ENCODE data around the gene TPD52L2.
"Not testable (repeated sequence)": the region's sequence is repeated elsewhere in the genome, so short reads cannot be mapped to it uniquely, and the experiment has no call there.

TPD52L2 gene

GRCh38 chr20:63855363-63856097 lies 9.5 kb upstream of the TPD52L2 start:
- DNase-seq, result no peak

DNA sequence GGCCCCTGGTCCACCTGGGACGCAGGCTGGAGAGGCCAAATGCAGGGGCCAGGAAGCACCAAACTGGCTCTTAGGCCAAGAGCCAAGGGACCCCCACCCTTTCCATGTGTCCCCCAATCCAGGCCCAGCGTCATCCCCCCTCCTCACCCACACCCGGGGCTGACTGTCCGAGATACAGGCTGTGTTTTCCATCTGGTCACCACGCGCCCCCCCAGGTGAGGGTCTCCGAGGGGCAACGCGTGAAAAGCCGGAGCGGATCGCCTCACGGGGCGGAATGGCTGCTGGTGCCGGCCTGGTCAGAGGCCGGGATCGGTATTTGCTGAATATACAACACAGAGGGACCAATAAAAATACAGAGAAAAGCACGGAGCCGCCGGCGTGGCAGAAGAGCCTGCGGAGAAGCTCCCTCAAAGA lies 9.0 kb upstream of the TPD52L2 start:
- no peak for DNase-seq

DNA sequence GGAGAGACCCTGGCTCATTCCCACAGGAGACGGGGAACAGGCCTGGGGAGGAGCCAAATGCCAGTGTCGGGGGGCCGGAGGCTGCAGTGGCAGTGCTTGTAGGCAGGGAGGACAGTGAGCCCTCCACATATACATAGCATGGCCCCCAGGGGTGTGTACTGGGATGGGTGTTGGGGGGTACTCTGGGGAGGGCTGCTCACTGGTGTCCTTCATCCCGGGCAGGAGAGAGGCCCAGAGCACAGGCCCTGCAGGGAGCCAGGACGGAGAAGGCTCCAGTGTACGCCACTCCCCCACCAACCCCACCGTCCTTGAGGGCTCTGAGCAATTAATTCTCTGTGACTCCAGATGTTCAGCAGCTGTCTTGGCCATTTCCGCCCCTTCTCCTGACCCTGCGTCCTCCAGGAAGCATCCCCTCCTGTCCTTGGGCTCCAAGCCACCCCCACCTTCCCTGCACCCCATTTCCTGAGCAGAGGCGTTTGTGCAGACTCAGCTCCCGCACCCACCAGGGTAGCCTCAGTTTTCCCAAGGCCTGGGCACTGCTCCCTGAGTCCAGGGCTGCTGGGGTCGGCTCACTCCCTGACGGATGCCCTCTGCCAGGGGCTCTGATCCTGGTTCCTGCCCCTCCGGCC lies 7.2 kb upstream of the TPD52L2 start:
- DNase-seq, result no peak

- DNase-seq, result no peak
Observed at GRCh38 chr20:63858393-63859165, 6.5 kb upstream of the TPD52L2 start.

DNA sequence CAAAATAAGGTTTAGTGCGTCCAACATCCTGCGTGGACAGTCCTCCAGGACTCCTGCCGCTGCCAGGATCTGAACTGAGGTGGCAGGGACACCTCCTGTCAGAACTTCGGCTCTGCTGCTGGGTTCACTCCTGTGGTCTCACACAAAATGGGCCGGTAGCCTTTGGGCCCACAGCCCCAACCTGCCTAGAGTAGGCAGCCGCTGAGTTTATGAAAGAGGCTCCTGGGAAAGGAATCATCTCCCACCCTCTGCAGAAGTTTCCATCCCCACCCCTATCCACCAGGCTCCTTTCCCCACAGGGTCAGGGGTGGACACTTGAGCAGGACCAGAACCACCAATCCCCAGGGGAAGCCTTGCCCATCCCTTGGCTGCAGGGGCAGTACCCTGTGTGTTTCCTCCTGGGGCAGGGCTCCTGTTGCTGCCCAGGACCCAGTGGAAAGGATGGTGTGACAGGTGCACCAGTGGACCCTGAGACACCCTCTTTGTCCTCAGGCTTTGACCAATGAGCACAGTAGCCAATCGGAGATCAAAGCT lies 5.8 kb upstream of the TPD52L2 start:
- DNase-seq, result no peak

GRCh38 chr20:63860325-63861051 lies 4.6 kb upstream of the TPD52L2 start:
- DNase-seq, result peak in 6 of 56 donors; percentile 10 to 44 (median 22)

- DNase-seq, result no peak
Observed at GRCh38 chr20:63861365-63861934, 3.6 kb upstream of the TPD52L2 start, which contains the start of gene ABHD16B. Gene ABHD16B, plus strand, starts transcription at chr20:63861498. Its CDS starts 43 bp downstream, at chr20:63861541.

DNA sequence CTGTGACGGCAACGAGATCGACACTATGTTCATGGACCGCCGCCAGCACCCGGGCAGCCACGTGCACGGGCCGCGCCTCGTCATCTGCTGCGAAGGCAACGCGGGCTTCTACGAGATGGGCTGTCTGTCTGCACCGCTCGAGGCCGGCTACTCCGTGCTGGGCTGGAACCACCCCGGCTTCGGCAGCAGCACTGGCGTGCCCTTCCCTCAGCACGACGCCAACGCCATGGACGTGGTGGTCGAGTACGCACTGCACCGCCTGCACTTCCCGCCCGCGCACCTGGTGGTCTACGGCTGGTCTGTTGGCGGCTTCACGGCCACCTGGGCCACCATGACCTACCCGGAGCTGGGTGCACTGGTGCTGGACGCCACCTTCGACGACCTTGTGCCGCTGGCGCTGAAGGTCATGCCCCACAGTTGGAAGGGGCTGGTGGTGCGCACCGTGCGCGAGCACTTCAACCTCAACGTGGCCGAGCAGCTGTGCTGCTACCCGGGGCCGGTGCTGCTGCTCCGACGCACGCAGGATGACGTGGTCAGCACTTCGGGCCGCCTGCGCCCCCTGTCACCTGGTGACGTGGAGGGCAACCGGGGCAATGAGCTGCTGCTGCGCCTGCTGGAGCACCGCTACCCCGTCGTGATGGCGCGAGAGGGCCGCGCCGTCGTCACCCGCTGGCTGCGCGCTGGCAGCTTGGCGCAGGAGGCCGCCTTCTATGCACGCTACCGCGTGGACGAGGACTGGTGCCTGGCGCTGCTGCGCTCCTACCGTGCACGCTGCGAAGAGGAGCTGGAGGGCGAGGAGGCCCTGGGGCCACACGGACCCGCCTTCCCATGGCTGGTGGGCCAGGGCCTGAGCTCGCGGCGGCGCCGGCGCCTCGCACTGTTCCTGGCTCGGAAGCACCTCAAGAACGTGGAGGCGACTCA lies 2.8 kb upstream of the TPD52L2 start:
- no peak for DNase-seq

- DNase-seq, result no peak
Observed at GRCh38 chr20:63863021-63863797, 1.9 kb upstream of the TPD52L2 start.

- peak in 46 of 56 donors; percentile 5 to 78 (median 44) for DNase-seq
Observed at GRCh38 chr20:63863798-63864544, 1.1 kb upstream of the TPD52L2 start.

GRCh38 chr20:63864545-63864977 lies 509 bp upstream of the TPD52L2 start:
- no peak for DNase-seq

DNA sequence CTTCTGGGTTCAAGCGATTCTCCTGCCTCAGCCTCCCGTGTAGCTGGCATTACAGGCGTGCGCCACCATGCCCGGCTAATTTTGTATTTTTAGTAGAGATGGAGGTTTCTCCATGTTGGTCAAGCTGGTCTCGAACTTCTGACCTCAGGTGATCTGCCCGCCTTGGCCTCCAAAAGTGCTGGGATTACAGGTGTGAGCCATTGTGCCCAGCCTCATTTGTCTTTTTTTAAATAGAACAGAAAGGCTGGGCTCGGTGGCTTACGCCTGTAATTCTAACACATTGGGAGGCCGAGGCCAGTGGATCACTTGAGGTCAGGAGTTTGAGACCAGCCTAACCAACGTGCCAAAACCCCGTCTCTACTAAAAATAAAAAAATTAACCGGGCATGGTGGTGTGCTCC lies 2.0 kb downstream of the TPD52L2 start:
- not testable (repeated sequence) for DNase-seq

- DNase-seq, result no peak
Observed at GRCh38 chr20:63868264-63868663, 3.2 kb downstream of the TPD52L2 start.

GRCh38 chr20:63873477-63873971 lies 8.5 kb downstream of the TPD52L2 start:
- DNase-seq, result peak in 3 of 56 donors; percentile 11 to 31 (median 20)

GRCh38 chr20:63874241-63874640 lies 9.2 kb downstream of the TPD52L2 start:
- not testable (repeated sequence) for DNase-seq

DNA sequence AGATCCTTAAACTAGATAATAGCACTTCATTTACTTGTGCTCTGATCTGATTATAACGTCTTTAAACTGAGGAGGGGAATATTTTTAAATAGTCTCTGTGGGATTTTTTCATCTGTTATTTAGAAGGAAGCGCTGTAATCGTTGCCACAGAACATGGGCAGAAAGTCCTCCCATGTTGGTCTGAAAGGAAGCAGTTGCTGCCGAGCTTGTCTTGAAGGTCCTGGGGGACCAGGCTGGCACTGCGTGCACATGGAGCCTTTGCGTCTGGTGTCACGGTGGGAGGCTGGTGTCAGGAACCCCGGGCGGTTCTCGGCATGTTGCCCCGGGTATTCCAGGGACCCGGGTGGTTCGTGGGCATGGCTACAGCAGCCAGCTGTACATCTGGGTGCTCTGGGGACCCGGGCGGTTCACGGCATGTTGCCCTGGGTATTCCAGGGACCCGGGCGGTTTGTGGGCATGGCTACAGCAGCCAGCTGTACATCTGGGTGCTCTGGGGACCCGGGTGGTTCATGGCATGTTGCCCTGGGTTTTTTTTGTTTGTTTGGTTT lies 11.5 kb downstream of the TPD52L2 start:
- no peak for DNase-seq

DNA sequence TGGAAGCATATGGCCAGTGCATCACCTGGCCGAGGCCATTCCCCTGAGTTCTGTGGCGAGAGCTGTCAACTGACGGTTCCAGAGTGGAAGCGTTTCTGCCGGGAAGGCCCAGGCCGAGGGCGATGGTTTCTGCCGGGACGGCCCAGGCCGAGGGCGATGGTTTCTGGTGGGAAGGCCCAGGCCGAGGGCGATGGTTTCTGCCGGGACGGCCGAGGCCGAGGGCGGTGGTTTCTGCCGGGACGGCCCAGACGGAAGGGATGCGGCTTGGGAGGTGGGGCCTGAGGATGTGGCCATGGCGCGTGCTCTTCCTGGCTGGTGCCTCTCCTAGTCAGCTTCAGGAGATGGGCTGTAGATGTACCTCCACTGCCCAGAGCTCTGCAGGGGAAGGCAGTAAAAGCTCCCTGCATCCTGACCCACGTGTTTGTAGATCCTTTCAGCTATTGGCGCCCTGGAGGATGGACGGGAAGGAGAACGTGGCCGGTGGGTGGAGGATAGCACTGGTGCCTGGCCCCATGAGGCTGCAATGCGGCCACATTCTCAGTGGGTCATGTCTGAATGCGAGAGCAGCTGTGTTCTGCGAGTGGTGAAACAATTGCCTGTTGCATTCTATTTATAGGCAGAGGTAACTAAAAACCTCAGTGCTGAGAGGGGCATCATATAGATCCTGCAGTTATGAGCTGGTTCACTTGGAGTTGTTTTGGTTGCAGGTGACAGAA lies 12.8 kb downstream of the TPD52L2 start:
- no peak for DNase-seq

Data from amygdala (tissue), 56 donors.